HCT116 (cell line): ENCODE results near the gene CFAP61. TPM values are rescaled to one million over a fixed set of nuclear protein-coding genes. Genes with fewer than 3 reads are reported as not detected.

Experiments used
- ATAC-seq: fragments of 200-7000 bp; cut with Tn5 transposase; 2 replicates; pipeline ENCODE4 v1.9.1; 2020; ENCODE audit warnings: mild to moderate bottlenecking, moderate library complexity
- BruUV-seq: library from RNA; stranded (reverse); fragments of 400-500 nt; replicated peaks from 2 replicates; lab custom pipeline; 2021; lab: Mats Ljungman, UMichigan
- CTCF ChIA-PET: fragments of 300-600 bp; sonication (Branson Sonifier 250); formaldehyde crosslinking; loops from one replicate; lab custom pipeline; 2021; ENCODE audit warnings: antibody characterized with exemption; lab: Charles Lee
- POLR2A ChIA-PET: fragments of 300-600, 350-600 bp; sonication (Branson Sonifier 250); formaldehyde crosslinking; loops from one replicate; lab custom pipeline; 2021; ENCODE audit warnings: antibody characterized with exemption; lab: Charles Lee
- RAD21 ChIA-PET, 2 experiments: fragments of 300-600 bp; sonication (Branson Sonifier 250); formaldehyde crosslinking; loops; one replicate each; lab custom pipeline; 2023; ENCODE audit warnings: low total read pairs in 2 of 2; ENCODE audit not compliant: uncharacterized antibody in 2 of 2, unreplicated experiment in 2 of 2, low non-redundant PET in 1 of 2; lab: Charles Lee
- DNase-seq: peaks from one replicate; pipeline ENCODE4 v3.0.0-alpha.2; 2010; ENCODE audit warnings: low read depth, low spot score
- H2AFZ ChIP-seq: fragments of 200-600 bp; shearing (Covaris generic), sonication (generic); 2 replicates; pipeline ENCODE4 v1.6.1; 2017; ENCODE audit warnings: low read depth, mixed run types, mixed read lengths, antibody characterized with exemption, low read length; ENCODE audit not compliant: poor library complexity, severe bottlenecking
- H3K27ac ChIP-seq: 2 replicates; pipeline ENCODE4 v1.5.1; 2012; ENCODE audit warnings: low read depth, low read length
- H3K27me3 ChIP-seq: fragments of 200-600 bp; sonication (generic); 2 replicates; pipeline ENCODE4 v1.6.1; 2016; ENCODE audit warnings: mixed run types, low read length, mixed read lengths; ENCODE audit not compliant: insufficient read depth
- H3K36me3 ChIP-seq, 2 experiments: fragments of 200-500 bp in 1 of 2; fragments of 200-600 bp in 1 of 2; sonication (Bioruptor generic) in 1 of 2; sonication (generic) in 1 of 2; 2 replicates each; pipeline versions ENCODE4 v1.5.1 to v1.6.1; 2014 to 2016; ENCODE audit warnings: low read length in 2 of 2, inconsistent platforms in 1 of 2, mixed read lengths in 1 of 2, mixed run types in 1 of 2; ENCODE audit not compliant: insufficient read depth in 2 of 2, control insufficient read depth in 1 of 2
- H3K4me1 ChIP-seq, 2 experiments: fragments of 200-600 bp in 1 of 2; sonication (generic) in 1 of 2; 2 replicates each; pipeline versions ENCODE4 v1.5.1 to v1.6.1; 2012 to 2017; ENCODE audit warnings: low read length in 2 of 2, inconsistent platforms in 1 of 2, mild to moderate bottlenecking in 1 of 2, mixed read lengths in 1 of 2, mixed run types in 1 of 2, moderate library complexity in 1 of 2; ENCODE audit not compliant: insufficient read depth in 2 of 2, control insufficient read depth in 1 of 2
- H3K4me2 ChIP-seq: fragments of 200-600 bp; sonication (generic); 2 replicates; pipeline ENCODE4 v1.6.1; 2017; ENCODE audit warnings: mixed run types, low read length, mixed read lengths
- H3K4me3 ChIP-seq, 2 experiments: fragments of 200-600 bp in 1 of 2; sonication (generic) in 1 of 2; replicated peaks in 1 of 2; 2 replicates each; pipeline ENCODE4 v1.5.1; 2011 to 2016; ENCODE audit warnings: low read length in 2 of 2, control low read depth in 1 of 2, low read depth in 1 of 2, mild to moderate bottlenecking in 1 of 2, mixed read lengths in 1 of 2, mixed run types in 1 of 2
- H3K79me2 ChIP-seq: fragments of 200-600 bp; sonication (generic); 2 replicates; pipeline ENCODE4 v1.6.1; 2017; ENCODE audit warnings: mild to moderate bottlenecking, mixed run types, low read length, moderate library complexity, mixed read lengths; ENCODE audit not compliant: insufficient read depth
- H3K9ac ChIP-seq: fragments of 200-600 bp; sonication (generic); 2 replicates; pipeline ENCODE4 v1.6.1; 2016; ENCODE audit warnings: low read length, mixed read lengths
- H3K9me2 ChIP-seq: fragments of 200-600 bp; sonication (generic), shearing (Covaris generic); 2 replicates; pipeline ENCODE4 v1.6.1; 2017; ENCODE audit warnings: mixed run types, mild to moderate bottlenecking, moderate library complexity; ENCODE audit not compliant: insufficient read depth
- H3K9me3 ChIP-seq, 2 experiments: fragments of 200-500 bp in 1 of 2; fragments of 200-600 bp in 1 of 2; sonication (Bioruptor generic) in 1 of 2; sonication (generic) in 1 of 2; 2 replicates each; pipeline ENCODE4 v1.6.1; 2014 to 2017; ENCODE audit warnings: low read length in 2 of 2, mixed read lengths in 2 of 2, inconsistent platforms in 1 of 2, low read depth in 1 of 2, mild to moderate bottlenecking in 1 of 2, mixed run types in 1 of 2, moderate library complexity in 1 of 2; ENCODE audit not compliant: control insufficient read depth in 1 of 2, insufficient read depth in 1 of 2
- H4K20me1 ChIP-seq: fragments of 200-600 bp; sonication (generic), shearing (Covaris generic); 2 replicates; pipeline ENCODE4 v1.6.1; 2017; ENCODE audit warnings: mixed run types, mild to moderate bottlenecking, moderate library complexity; ENCODE audit not compliant: insufficient read depth
- ATF3 ChIP-seq: IDR thresholded peaks from 2 replicates; pipeline ENCODE4 v1.6.1; 2012
- CBX3 ChIP-seq: IDR thresholded peaks from 2 replicates; pipeline ENCODE4 v1.6.1; 2012; ENCODE audit warnings: low read depth
- CTCF ChIP-seq, 3 experiments: fragments of 200-600 bp in 1 of 3; sonication (generic) in 1 of 3; IDR thresholded peaks in 2 of 3; conservative IDR thresholded peaks in 1 of 3; 2 replicates each; pipeline ENCODE4 v1.5.1; 2012 to 2017; ENCODE audit warnings: low read depth in 2 of 3, low read length in 2 of 3, antibody characterized with exemption in 1 of 3, borderline replicate concordance in 1 of 3, control low read depth in 1 of 3, mild to moderate bottlenecking in 1 of 3, mixed read lengths in 1 of 3, mixed run types in 1 of 3, moderate library complexity in 1 of 3; ENCODE audit not compliant: insufficient read depth in 1 of 3
- EGR1 ChIP-seq: IDR thresholded peaks from 2 replicates; pipeline ENCODE4 v1.6.1; 2012; ENCODE audit warnings: low read depth
- EZH2phosphoT487 ChIP-seq: fragments of 200-600 bp; IDR thresholded peaks from 2 replicates; pipeline ENCODE4 v1.6.1; 2018; ENCODE audit warnings: antibody characterized with exemption, borderline replicate concordance
- FOSL1 ChIP-seq: IDR thresholded peaks from 2 replicates; pipeline ENCODE4 v1.6.1; 2012; ENCODE audit warnings: low read depth
- MAX ChIP-seq: IDR thresholded peaks from 2 replicates; pipeline ENCODE4 v1.6.1; 2012
- POLR2A ChIP-seq: IDR thresholded peaks from 2 replicates; pipeline ENCODE4 v1.7.0; 2011; ENCODE audit warnings: borderline replicate concordance; ENCODE audit not compliant: insufficient read depth, insufficient read length; ENCODE audit errors: extremely low read depth
- RAD21 ChIP-seq: IDR thresholded peaks from 2 replicates; pipeline ENCODE4 v1.6.1; 2012; ENCODE audit warnings: low read depth, mild to moderate bottlenecking
- REST ChIP-seq: IDR thresholded peaks from 2 replicates; pipeline ENCODE4 v1.6.1; 2012; ENCODE audit warnings: low read depth
- SP1 ChIP-seq: IDR thresholded peaks from 2 replicates; pipeline ENCODE4 v1.6.1; 2012; ENCODE audit warnings: low read depth
- TCF7L2 ChIP-seq: IDR thresholded peaks from 2 replicates; pipeline ENCODE4 v1.7.0; 2011; ENCODE audit warnings: borderline replicate concordance, inconsistent platforms; ENCODE audit not compliant: insufficient read depth, insufficient read length; ENCODE audit errors: extremely low read depth
- ZFX ChIP-seq: fragments of 450-650 bp; IDR thresholded peaks from 2 replicates; pipeline ENCODE4 v1.6.1; 2017
- ZNF274 ChIP-seq: fragments of 200-500 bp; sonication (Bioruptor generic); IDR thresholded peaks from 2 replicates; pipeline ENCODE4 v1.6.1; 2014; ENCODE audit warnings: mild to moderate bottlenecking, low read depth, low read length, inconsistent platforms
- intact Hi-C: fragments of 100-400 bp; cut with micrococcal nuclease; formaldehyde crosslinking; loops from 2 replicates; pipeline ENCODE4 v1.10.0; 2022
- total RNA-seq: library from RNA; stranded (reverse); gene quantifications from one replicate; pipeline ENCODE4 v1.2.1, GENCODE V29; 2021; ENCODE audit not compliant: unreplicated experiment
- TF ChIP-seq, protein P1 (sequence below): IDR thresholded peaks from 2 replicates; pipeline ENCODE4 v1.6.1; 2011; ENCODE audit warnings: mild to moderate bottlenecking, low read length, moderate library complexity; ENCODE audit not compliant: insufficient replicate concordance; ENCODE audit errors: extremely low read depth

CFAP61 gene
- total RNA-seq, 1 experiment from 2014 or later: 1.7 TPM

DNA sequence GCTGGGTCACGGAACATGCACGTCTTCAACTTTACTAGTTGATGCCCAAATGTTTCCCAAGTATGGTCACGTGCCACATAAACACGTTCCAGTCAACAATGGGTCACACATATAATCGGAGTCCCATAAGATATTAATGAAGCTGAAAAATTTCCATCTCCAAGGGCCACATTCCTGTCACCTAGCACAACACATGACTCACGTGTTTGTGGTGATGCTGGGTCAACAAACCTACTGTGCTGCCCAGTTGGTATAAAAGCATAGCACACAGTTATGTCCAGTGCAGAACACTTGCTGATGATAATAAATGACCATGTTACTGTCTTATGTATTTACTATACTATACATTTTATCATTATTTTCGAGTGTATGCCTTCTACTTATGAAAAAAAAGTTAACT, 247.6 kb downstream of the CFAP61 start (continued):
- no peak for TF ChIP-seq CTCF (IDR thresholded peaks at IDR 0.05 in 2 of 3, conservative IDR thresholded peaks at IDR 0.05 in 1 of 3; ENCODE audit: borderline replicate concordance in 1 of 3, insufficient read depth in 1 of 3, low read depth in 2 of 3, low read length in 2 of 3)
- TF ChIP-seq RAD21: no peak
- TF ChIP-seq EGR1: no peak

DNA sequence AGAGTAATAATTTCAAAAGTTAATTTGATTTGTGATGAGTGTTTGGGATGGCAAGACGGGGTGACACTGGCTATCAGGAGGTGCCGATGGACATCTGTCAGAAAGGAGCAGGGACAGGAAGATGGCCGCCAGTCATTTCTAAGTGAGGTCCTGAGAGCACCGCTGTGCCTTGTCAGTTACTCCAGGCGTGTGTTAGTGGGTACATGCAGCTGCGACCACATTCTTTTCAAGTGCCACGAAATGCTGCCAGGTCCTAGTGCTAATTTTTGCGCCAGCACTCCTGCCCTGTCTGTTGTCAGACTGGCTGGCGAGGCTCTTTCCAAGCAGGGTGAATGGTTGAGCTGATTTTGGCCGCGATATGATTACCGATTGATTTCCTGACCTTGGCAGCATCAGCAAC, 251.0 kb downstream of the CFAP61 start:
- intact Hi-C loops: no loop called here
- Histone ChIP-seq H3K9me2 (no peaks in the 10 kb centered on the region), H3K79me2 (no peaks in the 10 kb centered on the region), H3K4me2 (no peak overlapping the region), H3K4me1 (no peaks in the 10 kb centered on the region), H3K4me3 (no peak overlapping the region), H2AFZ (no peak overlapping the region), H4K20me1 (no peaks in the 10 kb centered on the region), H3K9me3 (no peaks in the 10 kb centered on the region), H3K9ac (no peak overlapping the region), H3K27me3 (no peaks in the 10 kb centered on the region), H3K36me3 (no peaks in the 10 kb centered on the region), H3K27ac (no peak overlapping the region)
- DNase-seq (no peak), ATAC-seq (no peak)
- no peak for TF ChIP-seq RAD21
- no peak for TF ChIP-seq ZNF274
- no peak for TF ChIP-seq POLR2A
- no peak for TF ChIP-seq ATF3
- no peak for TF ChIP-seq SP1
- TF ChIP-seq TCF7L2: no peak
- TF ChIP-seq REST: no peak
- TF ChIP-seq CBX3: no peak
- TF ChIP-seq EGR1: no peak
- no peak for TF ChIP-seq MAX
- TF ChIP-seq EZH2phosphoT487: no peak
- TF ChIP-seq ZFX: no peak
- TF ChIP-seq, protein P1, sequence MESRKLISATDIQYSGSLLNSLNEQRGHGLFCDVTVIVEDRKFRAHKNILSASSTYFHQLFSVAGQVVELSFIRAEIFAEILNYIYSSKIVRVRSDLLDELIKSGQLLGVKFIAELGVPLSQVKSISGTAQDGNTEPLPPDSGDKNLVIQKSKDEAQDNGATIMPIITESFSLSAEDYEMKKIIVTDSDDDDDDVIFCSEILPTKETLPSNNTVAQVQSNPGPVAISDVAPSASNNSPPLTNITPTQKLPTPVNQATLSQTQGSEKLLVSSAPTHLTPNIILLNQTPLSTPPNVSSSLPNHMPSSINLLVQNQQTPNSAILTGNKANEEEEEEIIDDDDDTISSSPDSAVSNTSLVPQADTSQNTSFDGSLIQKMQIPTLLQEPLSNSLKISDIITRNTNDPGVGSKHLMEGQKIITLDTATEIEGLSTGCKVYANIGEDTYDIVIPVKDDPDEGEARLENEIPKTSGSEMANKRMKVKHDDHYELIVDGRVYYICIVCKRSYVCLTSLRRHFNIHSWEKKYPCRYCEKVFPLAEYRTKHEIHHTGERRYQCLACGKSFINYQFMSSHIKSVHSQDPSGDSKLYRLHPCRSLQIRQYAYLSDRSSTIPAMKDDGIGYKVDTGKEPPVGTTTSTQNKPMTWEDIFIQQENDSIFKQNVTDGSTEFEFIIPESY: no peak
- no peak for TF ChIP-seq FOSL1
- POLR2A ChIA-PET: no interaction called here
- BruUV-seq: no TSS peak
- CTCF ChIA-PET: no interaction called here
- RAD21 ChIA-PET: no interaction called here
